Measurements from ENCODE around the gene SLC22A23. TPM values are rescaled to one million over a fixed set of nuclear protein-coding genes. Genes with fewer than 3 reads are reported as not detected.

The SLC22A23 gene
- total and polyA plus RNA-seq, 8 donors, result 4.9 to 27.9 (median 14.2) TPM

- DNase-seq (peak in 2 of 6 donors; percentile 39 to 60), ATAC-seq (peak; percentile 41 to 58 (median 44)), FAIRE-seq (no peak)
- no peak overlapping the region for H3K27ac ChIP-seq
- intact Hi-C loops (cut with DNase I), result no loop called here
- H3K27me3 ChIP-seq, result no peaks in the 10 kb centered on the region
- no peaks in the 10 kb centered on the region for H3K36me3 ChIP-seq
- TF ChIP-seq CTCF (IDR thresholded peaks at IDR 0.05), result no peak
- no peak overlapping the region for H3K4me3 ChIP-seq
- no peaks in the 10 kb centered on the region for H3K9me3 ChIP-seq
- peaks cover 11 to 36% (median 26%) of the 10 kb centered on the region in 3 donors for H3K4me1 ChIP-seq
- WGBS, 2 donors, result 31 to 33% methylated on average over 8 of the region's 8 CpGs
Measured at GRCh38 chr6:3383525-3383924, 73.3 kb downstream of the SLC22A23 start.

- Histone ChIP-seq H3K4me1 (peaks cover 11 to 36% (median 26%) of the 10 kb centered on the region in 3 donors), H3K4me3 (no peak overlapping the region), H3K27me3 (no peaks in the 10 kb centered on the region), H3K27ac (no peak overlapping the region), H3K9me3 (no peaks in the 10 kb centered on the region), H3K36me3 (no peaks in the 10 kb centered on the region)
- ATAC-seq (peak; percentile 27 to 45 (median 29)), FAIRE-seq (no peak), DNase-seq (no peak)
- intact Hi-C loops (cut with DNase I), result no loop called here
- 68 to 73% methylated on average over 8 of the region's 8 CpGs for WGBS, 2 donors
- no peak for TF ChIP-seq CTCF (IDR thresholded peaks at IDR 0.05)
Measured at GRCh38 chr6:3382326-3383279, 74.2 kb downstream of the SLC22A23 start.

- peak overlapping the region in 2 of 4 donors; percentile 18 to 37 for H3K27ac ChIP-seq
- no peak for FAIRE-seq
- WGBS, 2 donors, result 71 to 77% methylated on average over 6 of the region's 6 CpGs
- H3K9me3 ChIP-seq, result no peaks in the 10 kb centered on the region
- DNase-seq, result no peak
- ATAC-seq, result peak in 1 of 4 donors; percentile 6
- intact Hi-C loops (cut with DNase I), result no loop called here
- H3K27me3 ChIP-seq, result no peaks in the 10 kb centered on the region
- peaks cover 11 to 36% (median 26%) of the 10 kb centered on the region in 3 donors for H3K4me1 ChIP-seq
- H3K4me3 ChIP-seq, result no peak overlapping the region
- no peak for TF ChIP-seq CTCF (IDR thresholded peaks at IDR 0.05)
- H3K36me3 ChIP-seq, result no peaks in the 10 kb centered on the region
Measured at GRCh38 chr6:3381233-3381921, 75.5 kb downstream of the SLC22A23 start.

- peak; percentile 52 to 71 (median 55) for ATAC-seq
- no peak for FAIRE-seq
- Histone ChIP-seq H3K36me3 (no peaks in the 10 kb centered on the region), H3K4me3 (no peak overlapping the region), H3K27ac (peak overlapping the region in 2 of 4 donors; percentile 18 to 37), H3K27me3 (no peaks in the 10 kb centered on the region), H3K4me1 (peaks cover 11 to 36% (median 26%) of the 10 kb centered on the region in 3 donors), H3K9me3 (no peaks in the 10 kb centered on the region)
- 41 to 45% methylated on average over 11 of the region's 11 CpGs for WGBS, 2 donors
- TF ChIP-seq CTCF (IDR thresholded peaks at IDR 0.05), result no peak
- DNase-seq, result peak in 5 of 6 donors; percentile 57 to 78 (median 71)
- intact Hi-C loops (cut with DNase I), result no loop called here
Measured at GRCh38 chr6:3380344-3381232, 76.3 kb downstream of the SLC22A23 start.
